SK-N-DZ (cell line): ENCODE results near the gene CPNE9.
"Not testable (repeated sequence)": the region's sequence is repeated elsewhere in the genome, so short reads cannot be mapped to it uniquely, and the experiment has no call there.

Experiments
- DNase-seq: peaks from one replicate; pipeline ENCODE4 v3.0.0-alpha.2; 2015; ENCODE audit warnings: low spot score

Gene CPNE9

DNA sequence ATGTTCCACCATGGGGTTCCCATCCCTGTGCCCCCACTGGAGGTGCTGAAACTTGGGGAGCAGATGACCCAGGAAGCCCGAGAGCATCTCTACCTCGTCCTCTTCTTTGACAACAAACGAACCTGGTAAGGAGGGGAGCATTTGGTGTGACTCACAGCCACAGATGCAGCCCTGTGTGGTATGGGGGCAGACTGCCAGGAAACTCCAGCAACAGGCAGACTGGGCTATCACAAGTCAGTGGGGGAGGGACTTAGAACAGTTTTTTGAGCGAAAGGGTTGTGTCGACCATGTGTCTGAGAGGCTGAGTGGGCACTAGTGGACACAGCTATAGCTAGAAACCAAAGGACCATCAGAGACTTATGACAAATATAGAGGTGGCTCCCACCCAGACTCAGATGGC lies 42.7 kb downstream of the CPNE9 start:
- no peak for DNase-seq

DNA sequence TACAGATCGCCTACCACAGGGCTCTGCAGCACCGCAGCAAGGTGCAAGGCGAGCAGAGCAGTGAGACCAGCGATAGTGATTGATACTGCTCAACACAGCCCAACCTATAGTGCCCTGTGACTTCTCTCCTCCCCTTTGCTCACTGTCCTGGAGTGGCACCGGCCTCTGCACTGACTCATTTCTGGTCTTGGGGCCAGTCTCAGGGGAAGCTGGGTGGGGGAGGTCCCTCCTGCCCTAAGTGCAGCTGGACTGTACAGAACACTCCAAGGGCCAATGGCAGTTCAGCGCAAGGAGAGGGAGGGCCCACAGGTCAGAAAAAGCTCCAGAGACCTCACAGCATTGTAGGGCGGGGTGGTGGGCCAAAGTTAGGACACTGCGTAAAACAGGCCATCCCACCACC lies 43.6 kb downstream of the CPNE9 start:
- no peak for DNase-seq

DNA sequence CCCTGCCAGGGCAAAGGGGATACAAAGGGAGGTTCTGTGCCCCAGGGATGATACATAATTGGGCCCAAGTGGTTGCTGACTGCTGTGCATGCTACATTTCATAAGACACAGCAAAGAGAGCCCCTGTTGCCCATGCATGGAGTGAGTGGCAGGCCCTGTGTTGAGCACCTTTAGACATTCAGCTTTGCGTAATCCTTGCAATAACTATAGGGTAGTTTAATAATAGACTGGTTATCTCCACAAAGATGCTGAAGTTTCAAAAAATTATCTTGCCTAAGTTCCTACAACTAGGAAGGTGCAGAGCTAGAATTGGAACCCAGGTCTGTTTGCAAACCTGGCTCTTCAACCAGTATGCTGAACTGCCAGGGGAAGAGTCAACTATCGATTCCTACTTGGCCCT lies 44.4 kb downstream of the CPNE9 start:
- DNase-seq: no peak

DNA sequence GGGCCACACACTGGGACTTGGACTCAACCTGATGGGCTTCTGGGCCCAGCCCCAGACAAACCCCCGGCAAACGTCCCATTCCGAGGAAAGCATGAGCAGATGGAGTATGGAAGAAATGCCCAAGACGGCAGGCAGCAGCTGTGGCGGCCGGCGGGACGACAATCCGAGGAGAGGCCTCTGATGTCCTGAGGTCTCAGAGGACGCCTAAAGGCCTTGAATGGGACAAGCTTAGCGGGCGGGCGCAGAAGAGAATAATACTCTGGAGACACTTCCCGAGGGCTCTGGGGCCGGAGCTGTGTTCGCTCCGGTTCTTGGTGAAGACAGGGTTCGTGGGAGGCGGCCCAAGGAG lies 45.6 kb downstream of the CPNE9 start:
- no peak for DNase-seq

GRCh38 chr3:9749645-9750555 lies 46.3 kb downstream of the CPNE9 start, which contains the start of gene OGG1:
Gene OGG1, plus strand, starts transcription at chr3:9749952. Its CDS starts 335 bp downstream, at chr3:9750287.
- peak; percentile 100 for DNase-seq

- DNase-seq: no peak
These were observed 47.2 kb downstream of the CPNE9 start for GRCh38 chr3:9750556-9751411.

DNA sequence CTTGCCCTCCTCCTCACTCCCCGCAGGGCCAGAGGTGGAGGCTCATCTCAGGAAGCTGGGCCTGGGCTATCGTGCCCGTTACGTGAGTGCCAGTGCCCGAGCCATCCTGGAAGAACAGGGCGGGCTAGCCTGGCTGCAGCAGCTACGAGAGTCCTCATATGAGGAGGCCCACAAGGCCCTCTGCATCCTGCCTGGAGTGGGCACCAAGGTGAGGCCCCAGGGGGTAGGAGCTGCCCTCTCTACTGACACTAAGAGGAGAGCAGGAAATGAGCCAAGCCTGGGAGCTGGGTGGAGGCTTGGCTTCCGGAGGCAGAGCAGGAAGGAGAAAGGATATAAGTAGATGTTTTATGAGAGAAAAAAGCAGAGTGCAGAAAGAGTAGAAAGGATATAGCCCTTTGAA lies 51.0 kb downstream of the CPNE9 start:
- no peak for DNase-seq

- no peak for DNase-seq
These were observed 53.8 kb downstream of the CPNE9 start for GRCh38 chr3:9757427-9757826.

DNA sequence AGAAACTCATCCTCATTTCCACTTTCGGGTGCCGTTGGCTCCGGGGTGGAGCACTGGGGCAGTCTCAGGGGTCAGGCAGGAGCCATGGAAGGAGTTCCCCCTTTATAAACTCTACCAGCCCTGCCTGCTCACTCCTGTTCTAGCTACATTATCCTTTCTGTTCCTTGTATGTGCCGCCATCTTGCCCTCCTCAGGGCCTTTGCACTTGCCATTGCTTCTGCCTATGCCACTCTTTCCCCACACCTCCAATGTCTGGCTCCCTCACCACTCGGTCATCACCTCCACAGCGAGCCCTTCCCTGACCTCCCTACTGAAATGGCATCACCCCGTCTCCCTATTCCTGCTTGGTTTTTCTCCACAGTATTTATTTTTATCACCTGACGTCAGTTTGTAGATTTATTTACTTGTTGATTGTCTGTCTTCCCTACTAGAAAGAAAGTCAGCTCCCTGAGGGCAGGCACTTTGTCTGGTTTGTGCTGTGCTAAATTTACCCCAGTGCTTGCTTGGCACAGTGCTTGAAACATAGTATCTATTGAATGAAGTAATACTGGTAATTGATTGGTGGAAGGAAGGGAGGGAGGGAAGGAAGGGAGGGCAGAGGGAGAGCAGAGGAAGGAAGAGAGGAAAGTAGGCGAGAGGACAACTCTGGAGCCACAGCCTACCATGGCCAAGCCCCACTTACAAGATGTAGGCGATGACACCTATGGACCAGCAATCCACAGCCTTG lies 57.3 kb downstream of the CPNE9 start:
- DNase-seq: no peak

DNA sequence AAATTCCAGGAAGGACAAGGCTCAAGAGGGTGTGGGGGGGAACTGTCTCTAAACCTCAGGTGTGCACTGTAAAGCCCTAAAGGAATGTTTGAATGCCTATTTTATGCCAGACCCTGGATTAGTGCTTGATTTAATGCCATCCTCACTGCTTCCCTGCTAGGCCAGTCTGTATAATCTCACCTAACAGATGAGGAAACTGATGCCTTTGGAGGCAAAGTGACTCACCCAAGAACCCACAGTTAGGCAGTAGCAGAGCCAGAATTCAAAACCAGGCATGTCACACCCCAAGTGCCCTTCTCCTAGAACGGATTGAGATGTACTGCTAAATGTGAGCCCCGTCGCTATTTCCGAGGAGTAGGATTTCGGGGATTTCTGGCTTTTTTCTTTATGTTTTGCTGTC lies 58.3 kb downstream of the CPNE9 start:
- DNase-seq: no peak

DNA sequence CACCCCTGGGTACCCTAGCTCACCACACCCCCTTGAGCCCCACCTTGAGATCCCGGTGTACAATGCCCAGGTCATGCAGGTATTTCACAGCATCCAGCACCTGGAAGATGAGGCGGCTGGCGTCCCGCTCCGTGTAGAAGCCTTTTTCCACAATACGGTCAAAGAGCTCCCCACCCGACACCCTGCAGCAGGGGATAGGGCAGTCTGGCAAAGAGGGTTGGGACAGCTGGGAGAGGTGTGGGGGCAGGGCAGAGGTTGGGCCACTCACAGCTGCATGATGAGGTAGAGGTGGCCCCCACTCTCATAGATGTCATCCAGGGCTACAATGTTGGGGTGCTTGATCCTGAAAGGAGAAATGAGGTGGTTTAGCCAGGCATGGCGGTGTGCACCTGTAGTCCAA lies 59.2 kb downstream of the CPNE9 start:
- no peak for DNase-seq

GRCh38 chr3:9765865-9766264 lies 62.2 kb downstream of the CPNE9 start:
- DNase-seq: peak; percentile 49

- DNase-seq: no peak
These were observed 63.8 kb downstream of the CPNE9 start for GRCh38 chr3:9767418-9767817.

- no peak for DNase-seq
These were observed 64.6 kb downstream of the CPNE9 start for GRCh38 chr3:9768141-9768775.

GRCh38 chr3:9769012-9769411 lies 65.4 kb downstream of the CPNE9 start:
- no peak for DNase-seq

DNA sequence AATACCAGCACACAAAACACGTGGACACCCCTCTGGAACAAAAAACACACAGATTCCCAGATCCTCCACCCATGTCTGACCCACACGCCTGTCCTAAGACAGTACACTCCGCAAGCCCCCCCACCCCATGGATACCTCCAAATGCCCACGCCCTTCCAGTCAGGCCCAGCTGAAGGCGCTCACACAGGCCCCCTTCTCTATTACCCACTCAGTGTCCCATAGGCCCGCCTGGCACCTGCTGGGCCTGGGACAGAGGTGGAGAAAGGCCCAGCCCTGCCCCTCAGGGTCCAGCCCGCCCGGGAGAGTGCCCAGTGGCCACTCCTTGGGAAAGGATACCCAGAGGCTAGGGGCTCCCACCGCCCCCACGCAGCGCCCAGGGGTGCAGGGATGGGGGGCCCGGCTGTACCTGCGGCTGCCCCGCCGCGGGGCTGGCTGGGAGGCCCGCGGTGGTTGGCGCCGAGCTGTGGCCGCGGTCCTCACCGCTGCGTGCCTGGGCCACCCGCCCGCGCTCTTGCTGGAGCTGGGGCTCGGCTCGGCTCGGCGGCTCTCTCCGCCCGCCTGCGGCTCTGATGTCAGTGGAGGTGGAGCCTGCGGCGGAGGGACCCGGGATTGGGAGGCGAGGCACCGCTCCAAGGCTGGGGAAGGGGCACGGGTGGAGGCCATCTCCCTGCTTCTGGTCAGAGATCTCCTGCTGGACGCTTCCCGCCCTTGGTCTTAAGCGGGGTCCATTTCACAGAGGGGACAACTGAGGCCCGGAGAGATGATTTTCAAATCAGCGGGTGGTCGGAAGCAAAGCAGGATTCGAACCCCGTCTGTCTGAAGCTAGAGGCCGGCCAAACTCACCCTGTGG lies 66.0 kb downstream of the CPNE9 start, which contains the start of gene CAMK1:
Gene CAMK1 (minus strand): TSS at position 522 of the 850 bp plus-strand sequence. CDS start 2,198 bp downstream, outside the sequence.
- peak; percentile 81 for DNase-seq

DNA sequence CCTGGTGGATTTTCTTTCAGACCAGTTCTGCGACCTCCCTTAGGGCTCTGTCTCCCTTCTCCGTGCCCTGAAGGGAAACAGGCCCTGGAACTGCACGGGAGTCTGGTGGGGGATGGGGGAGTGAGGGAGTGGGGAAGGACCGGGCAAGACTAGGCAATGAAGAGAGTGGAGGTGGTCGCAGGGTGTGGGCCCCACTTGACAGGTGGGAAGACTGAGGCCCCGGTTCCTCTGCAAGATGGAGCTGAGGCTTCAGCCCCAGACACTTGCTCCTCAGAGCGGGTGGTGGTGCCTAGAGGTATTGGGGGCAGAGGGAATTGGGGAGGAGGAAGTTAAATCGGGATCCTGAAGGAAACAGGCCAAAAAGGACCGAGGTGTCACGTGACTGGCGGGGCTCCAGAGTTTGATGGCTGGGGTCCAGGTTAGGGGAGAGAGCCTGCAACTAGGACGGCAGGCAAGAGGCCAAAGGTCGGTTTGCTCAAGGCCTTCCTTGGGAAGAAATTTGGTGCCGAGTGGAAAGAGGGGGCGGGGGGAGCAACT lies 66.7 kb downstream of the CPNE9 start:
- no peak for DNase-seq

- DNase-seq: not testable (repeated sequence)
These were observed 67.4 kb downstream of the CPNE9 start for GRCh38 chr3:9771007-9771406.

DNA sequence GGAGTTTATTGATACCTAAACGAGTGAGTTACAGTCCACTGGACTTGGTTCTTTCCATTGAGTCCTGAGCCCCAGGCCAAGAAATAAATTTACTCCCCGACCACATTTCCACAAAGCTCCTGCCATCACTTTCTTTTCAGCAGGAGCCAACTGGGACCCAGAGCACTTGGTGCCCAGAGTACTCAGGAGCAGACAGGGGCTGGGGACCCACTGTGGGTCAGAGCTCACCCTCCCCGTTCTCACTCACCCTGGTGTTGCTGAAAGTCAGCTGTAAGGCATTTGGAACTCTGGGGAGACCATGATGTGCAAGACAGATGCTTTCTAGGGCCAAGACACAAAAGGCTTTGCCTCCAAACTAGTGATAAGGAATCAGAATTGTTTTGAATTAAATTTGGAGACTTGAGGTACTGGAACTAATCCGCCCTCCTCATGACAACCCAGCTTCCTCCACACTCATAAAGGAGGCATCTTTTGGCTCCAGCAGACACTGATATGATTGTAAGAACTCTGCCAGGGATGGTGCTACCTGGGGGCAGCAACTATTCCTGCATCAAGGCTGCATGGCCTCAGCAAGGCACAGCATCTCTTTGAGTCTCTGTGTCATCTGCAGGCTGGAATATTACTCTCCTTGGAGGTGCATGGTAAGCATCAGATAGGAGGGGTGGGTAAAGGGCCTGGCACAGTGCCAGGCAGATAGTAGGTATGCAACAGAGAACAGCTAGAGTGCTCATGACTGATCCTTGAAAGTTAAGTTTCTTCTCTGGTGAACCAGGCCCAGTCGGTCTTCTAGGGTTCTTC lies 73.5 kb downstream of the CPNE9 start:
- DNase-seq: no peak
